ENCODE data around the gene NSRP1. TPM values are rescaled to one million over a fixed set of nuclear protein-coding genes. Genes with fewer than 3 reads are reported as not detected.

NSRP1 gene
- total RNA-seq, 6 experiments from 2014 or later, result 19.4 to 28.1 (median 27.0) TPM

DNA sequence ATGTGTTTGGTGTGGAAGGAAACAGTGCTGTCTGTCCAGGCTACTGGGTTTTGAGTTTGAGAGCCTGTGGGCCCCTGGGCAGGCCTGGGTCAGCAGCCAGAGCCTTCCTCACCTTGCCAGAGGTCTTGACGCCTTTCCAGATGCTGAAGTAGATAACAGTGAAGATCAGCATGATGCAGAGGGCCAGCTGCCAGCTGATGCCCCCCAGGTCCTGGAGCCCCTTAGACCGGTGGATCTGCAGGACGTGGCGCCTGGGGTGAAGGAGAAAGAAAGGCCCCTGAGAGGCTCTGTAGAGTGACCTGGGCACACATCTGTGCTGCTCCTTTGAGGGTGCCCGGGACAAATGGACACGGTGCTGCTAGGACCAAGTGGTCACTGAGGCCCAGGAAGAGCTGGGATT lies 100.4 kb downstream of the NSRP1 start:
- Mint-ChIP-seq H3K27ac (no peak overlapping the region), H3K4me1 (ENCODE audit: low read depth) (no peaks in the 10 kb centered on the region), H3K27me3 (ENCODE audit: insufficient read depth) (peaks cover 30% of the 10 kb centered on the region), H3K4me3 (no peak overlapping the region), H3K36me3 (ENCODE audit: low read depth) (no peaks in the 10 kb centered on the region), H3K9me3 (no peaks in the 10 kb centered on the region)
- no peak for DNase-seq
- TF ChIP-seq CTCF (IDR thresholded peaks at IDR 0.05), result no peak

GRCh38 chr17:30217746-30218245 lies 101.2 kb downstream of the NSRP1 start:
- no peak for TF ChIP-seq CTCF (IDR thresholded peaks at IDR 0.05)
- Mint-ChIP-seq H3K4me1 (ENCODE audit: low read depth) (no peaks in the 10 kb centered on the region), H3K27ac (no peak overlapping the region), H3K27me3 (ENCODE audit: insufficient read depth) (peaks cover 30% of the 10 kb centered on the region), H3K36me3 (ENCODE audit: low read depth) (no peaks in the 10 kb centered on the region), H3K9me3 (no peaks in the 10 kb centered on the region), H3K4me3 (no peak overlapping the region)
- DNase-seq, result no peak

- no peak for DNase-seq
- Mint-ChIP-seq H3K9me3 (no peaks in the 10 kb centered on the region), H3K27ac (no peak overlapping the region), H3K36me3 (ENCODE audit: low read depth) (no peaks in the 10 kb centered on the region), H3K4me1 (ENCODE audit: low read depth) (no peaks in the 10 kb centered on the region), H3K27me3 (ENCODE audit: insufficient read depth) (peaks cover 24% of the 10 kb centered on the region), H3K4me3 (no peak overlapping the region)
- TF ChIP-seq CTCF (IDR thresholded peaks at IDR 0.05), result no peak
Observed at GRCh38 chr17:30218799-30219198, 102.2 kb downstream of the NSRP1 start.

DNA sequence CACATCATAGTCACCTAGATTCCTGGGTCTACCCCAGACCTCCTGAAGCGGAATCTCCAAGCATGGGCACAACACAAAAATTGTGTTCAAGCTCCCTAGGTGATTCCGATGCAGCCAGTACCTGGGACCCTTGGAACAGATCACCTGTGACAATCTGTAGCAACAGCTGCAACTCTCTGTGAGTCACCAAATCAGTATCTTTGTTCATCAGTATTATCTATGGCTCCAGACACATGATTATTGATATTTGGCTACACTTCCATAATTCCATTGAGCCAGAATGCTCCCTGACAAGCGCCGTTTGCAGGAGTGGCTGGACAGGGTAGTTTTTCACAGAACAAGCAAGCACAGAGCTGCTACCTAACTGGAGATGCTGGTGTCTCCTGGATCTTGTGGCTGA lies 102.7 kb downstream of the NSRP1 start:
- peaks cover 24% of the 10 kb centered on the region for H3K27me3 Mint-ChIP-seq (ENCODE audit: insufficient read depth)
- no peak overlapping the region for H3K4me3 Mint-ChIP-seq
- TF ChIP-seq CTCF (IDR thresholded peaks at IDR 0.05), result no peak
- no peaks in the 10 kb centered on the region for H3K4me1 Mint-ChIP-seq (ENCODE audit: low read depth)
- no peaks in the 10 kb centered on the region for H3K9me3 Mint-ChIP-seq
- H3K36me3 Mint-ChIP-seq (ENCODE audit: low read depth), result no peaks in the 10 kb centered on the region
- H3K27ac Mint-ChIP-seq, result no peak overlapping the region
- DNase-seq, result no peak

- Mint-ChIP-seq H3K9me3 (no peaks in the 10 kb centered on the region), H3K4me1 (ENCODE audit: low read depth) (no peaks in the 10 kb centered on the region), H3K27me3 (ENCODE audit: insufficient read depth) (peaks cover 27% of the 10 kb centered on the region), H3K27ac (no peak overlapping the region), H3K4me3 (no peak overlapping the region), H3K36me3 (ENCODE audit: low read depth) (no peaks in the 10 kb centered on the region)
- no peak for DNase-seq
- no peak for TF ChIP-seq CTCF (IDR thresholded peaks at IDR 0.05)
Observed at GRCh38 chr17:30219833-30220232, 103.2 kb downstream of the NSRP1 start.

- Mint-ChIP-seq H3K36me3 (ENCODE audit: low read depth) (no peaks in the 10 kb centered on the region), H3K4me1 (ENCODE audit: low read depth) (no peaks in the 10 kb centered on the region), H3K27me3 (ENCODE audit: insufficient read depth) (peaks cover 29% of the 10 kb centered on the region), H3K4me3 (no peak overlapping the region), H3K27ac (no peak overlapping the region), H3K9me3 (no peaks in the 10 kb centered on the region)
- no peak for TF ChIP-seq CTCF (IDR thresholded peaks at IDR 0.05)
- no peak for DNase-seq
Observed at GRCh38 chr17:30220414-30220813, 103.8 kb downstream of the NSRP1 start.

Data from HFFc6 (cell line).